Measurements from ENCODE around the gene TLR7.

Gene TLR7

GRCh38 chrX:12891915-12892506 is 25.1 kb downstream of the TLR7 start:
- no peak for DNase-seq

- no peak for DNase-seq
Observed at GRCh38 chrX:12892716-12893115, 25.8 kb downstream of the TLR7 start.

- DNase-seq: peak; percentile 33
Observed at GRCh38 chrX:12894074-12895030, 27.5 kb downstream of the TLR7 start.

- DNase-seq: no peak
Observed at GRCh38 chrX:12895866-12896265, 29.0 kb downstream of the TLR7 start.

DNA sequence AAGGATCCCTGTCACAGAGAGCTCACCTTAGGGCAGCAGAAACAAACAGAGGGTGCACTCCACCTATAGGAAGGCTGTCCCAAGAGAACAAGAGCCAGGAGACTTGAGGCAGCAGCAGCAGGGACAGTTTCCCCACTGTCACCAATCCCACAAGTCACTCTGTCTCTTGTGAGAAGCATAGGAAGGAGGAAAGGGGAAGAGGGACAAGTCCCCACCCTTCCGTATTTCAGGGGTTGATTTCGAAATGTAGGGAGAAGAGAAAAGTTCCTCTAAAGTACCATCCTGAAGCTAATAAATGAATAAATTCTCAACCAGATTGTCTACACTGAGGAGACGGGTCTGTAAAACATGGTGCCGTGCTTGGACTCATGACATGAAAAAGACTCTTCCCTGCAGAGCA is 30.1 kb downstream of the TLR7 start:
- no peak for DNase-seq

GRCh38 chrX:12898073-12898472 is 31.2 kb downstream of the TLR7 start:
- no peak for DNase-seq

DNA sequence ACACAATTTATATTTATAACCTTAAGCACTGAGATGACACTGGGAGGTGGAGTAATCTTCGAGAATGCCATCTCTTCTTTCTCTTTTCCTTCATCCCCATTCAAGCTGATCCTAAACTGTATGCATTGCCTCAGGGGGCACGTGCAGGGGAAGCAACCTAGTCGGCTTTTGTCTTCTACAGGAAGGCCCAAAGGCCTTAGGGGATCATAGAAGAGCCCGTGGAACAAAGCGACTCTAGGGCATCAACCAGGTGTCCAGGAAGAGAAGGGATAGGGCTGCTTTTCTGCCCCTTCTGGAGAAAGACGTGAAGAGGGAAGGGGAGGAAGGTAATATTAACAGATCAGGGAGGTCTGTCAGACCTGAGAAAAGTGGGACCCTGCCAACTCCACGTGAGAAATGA is 32.6 kb downstream of the TLR7 start:
- DNase-seq: no peak

DNA sequence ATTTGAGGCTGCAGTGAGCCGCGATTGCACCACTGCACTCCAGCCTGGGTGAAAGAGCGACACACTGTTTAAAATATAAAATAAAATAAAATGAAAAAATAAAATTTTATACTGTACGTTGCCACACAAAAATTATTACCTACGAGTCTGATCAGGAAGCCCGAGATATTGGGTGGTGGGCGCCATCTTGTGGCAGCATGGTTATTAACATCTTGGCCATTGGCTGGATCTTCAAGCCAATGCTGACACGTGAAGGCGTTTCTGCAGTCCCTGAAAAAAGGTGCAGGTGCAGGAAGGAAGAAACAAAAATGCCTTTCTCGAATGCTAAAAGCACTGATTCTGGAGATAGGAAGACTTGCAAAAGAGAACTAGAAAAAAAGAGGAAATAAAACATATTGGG is 34.6 kb downstream of the TLR7 start:
- peak; percentile 52 for DNase-seq

DNA sequence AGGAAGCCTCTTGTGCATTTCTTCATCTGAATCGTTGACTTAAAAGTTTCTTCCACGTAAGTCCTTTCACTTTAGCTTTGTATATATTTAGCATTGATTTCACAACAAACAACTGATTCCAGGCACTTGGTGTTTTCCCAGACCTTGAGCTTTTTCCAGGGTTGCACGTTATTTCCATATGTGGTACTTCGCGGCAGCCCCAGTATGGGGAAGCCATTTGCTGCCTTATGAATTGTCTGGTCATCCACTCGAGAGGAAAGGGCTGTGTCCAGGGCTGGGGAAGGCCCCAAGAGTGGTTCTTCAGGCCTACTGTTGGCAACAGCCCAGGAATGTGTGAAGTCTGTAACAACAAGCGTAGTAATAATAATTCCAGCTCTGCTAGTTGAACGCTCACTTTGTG is 36.8 kb downstream of the TLR7 start:
- no peak for DNase-seq

DNA sequence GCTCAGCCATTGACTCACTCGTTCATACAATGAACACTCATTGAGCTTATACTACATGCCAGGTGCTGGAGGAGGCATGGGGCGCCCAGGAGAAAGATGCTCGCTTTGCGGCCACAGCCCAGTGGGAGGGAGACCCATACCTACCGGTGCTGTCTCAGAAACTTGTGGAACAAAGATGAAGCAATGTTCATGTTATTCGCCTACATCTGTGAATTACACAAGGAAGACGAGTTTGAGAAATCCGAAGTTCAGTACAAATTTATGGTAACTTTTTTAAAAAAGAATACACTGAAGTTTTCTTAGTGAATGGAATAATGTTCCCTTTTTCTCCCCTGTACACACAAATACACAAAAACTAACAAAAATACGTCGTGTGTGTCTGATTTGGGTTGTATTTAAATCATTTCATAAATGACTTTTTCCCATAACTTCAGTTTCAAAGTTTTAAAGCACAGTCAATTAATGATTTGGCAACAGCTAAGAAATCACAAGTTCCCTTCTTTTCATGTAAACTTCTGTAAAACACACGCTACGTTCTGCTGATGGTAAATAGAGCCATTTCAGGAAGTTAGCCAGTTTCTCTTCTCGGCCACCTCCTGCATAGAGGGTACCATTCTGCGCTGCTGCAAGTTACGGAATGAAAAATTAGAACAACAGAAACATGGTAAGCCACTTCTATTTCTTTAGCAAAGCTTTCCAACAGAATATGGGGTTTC is 39.3 kb downstream of the TLR7 start, which contains the start of gene TLR8:
Gene TLR8 (plus strand): TSS at position 575 of the 716 bp plus-strand sequence. CDS start 87 bp downstream, at position 662.
- no peak for DNase-seq

GRCh38 chrX:12910423-12911121 is 43.7 kb downstream of the TLR7 start:
- no peak for DNase-seq

- no peak for DNase-seq
Observed at GRCh38 chrX:12911122-12911470, 44.2 kb downstream of the TLR7 start.

GRCh38 chrX:12912791-12913482 is 46.1 kb downstream of the TLR7 start:
- no peak for DNase-seq

DNA sequence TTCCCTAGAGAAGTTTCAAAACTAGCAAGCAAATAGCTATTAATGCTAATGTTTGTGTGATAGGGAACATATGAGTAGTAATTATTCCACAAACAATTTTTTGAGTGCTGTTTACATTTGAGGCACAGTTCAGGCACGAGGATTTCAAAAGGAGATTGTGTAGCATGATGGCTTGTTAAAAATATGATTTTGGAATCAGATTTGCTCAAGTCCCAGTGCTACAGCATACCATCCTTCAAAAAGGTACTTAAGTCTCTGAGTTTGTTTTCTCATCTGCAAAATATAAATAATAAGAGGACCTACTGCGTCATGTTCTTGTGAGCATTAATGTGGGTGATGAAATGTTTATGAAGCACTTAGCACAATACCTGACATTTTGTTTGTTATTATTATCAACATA is 50.9 kb downstream of the TLR7 start:
- DNase-seq: no peak

DNA sequence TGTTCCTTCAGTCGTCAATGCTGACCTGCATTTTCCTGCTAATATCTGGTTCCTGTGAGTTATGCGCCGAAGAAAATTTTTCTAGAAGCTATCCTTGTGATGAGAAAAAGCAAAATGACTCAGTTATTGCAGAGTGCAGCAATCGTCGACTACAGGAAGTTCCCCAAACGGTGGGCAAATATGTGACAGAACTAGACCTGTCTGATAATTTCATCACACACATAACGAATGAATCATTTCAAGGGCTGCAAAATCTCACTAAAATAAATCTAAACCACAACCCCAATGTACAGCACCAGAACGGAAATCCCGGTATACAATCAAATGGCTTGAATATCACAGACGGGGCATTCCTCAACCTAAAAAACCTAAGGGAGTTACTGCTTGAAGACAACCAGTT is 52.2 kb downstream of the TLR7 start:
- peak; percentile 3 for DNase-seq

DNA sequence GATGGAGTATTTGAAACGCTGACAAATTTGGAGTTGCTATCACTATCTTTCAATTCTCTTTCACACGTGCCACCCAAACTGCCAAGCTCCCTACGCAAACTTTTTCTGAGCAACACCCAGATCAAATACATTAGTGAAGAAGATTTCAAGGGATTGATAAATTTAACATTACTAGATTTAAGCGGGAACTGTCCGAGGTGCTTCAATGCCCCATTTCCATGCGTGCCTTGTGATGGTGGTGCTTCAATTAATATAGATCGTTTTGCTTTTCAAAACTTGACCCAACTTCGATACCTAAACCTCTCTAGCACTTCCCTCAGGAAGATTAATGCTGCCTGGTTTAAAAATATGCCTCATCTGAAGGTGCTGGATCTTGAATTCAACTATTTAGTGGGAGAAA is 52.7 kb downstream of the TLR7 start:
- DNase-seq: no peak

DNA sequence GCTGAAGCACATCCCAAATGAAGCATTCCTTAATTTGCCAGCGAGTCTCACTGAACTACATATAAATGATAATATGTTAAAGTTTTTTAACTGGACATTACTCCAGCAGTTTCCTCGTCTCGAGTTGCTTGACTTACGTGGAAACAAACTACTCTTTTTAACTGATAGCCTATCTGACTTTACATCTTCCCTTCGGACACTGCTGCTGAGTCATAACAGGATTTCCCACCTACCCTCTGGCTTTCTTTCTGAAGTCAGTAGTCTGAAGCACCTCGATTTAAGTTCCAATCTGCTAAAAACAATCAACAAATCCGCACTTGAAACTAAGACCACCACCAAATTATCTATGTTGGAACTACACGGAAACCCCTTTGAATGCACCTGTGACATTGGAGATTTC is 54.1 kb downstream of the TLR7 start:
- DNase-seq: no peak

DNA sequence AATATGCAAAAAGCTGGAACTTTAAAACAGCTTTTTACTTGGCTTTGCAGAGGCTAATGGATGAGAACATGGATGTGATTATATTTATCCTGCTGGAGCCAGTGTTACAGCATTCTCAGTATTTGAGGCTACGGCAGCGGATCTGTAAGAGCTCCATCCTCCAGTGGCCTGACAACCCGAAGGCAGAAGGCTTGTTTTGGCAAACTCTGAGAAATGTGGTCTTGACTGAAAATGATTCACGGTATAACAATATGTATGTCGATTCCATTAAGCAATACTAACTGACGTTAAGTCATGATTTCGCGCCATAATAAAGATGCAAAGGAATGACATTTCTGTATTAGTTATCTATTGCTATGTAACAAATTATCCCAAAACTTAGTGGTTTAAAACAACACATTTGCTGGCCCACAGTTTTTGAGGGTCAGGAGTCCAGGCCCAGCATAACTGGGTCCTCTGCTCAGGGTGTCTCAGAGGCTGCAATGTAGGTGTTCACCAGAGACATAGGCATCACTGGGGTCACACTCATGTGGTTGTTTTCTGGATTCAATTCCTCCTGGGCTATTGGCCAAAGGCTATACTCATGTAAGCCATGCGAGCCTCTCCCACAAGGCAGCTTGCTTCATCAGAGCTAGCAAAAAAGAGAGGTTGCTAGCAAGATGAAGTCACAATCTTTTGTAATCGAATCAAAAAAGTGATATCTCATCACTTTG is 55.2 kb downstream of the TLR7 start:
- no peak for DNase-seq

DNA sequence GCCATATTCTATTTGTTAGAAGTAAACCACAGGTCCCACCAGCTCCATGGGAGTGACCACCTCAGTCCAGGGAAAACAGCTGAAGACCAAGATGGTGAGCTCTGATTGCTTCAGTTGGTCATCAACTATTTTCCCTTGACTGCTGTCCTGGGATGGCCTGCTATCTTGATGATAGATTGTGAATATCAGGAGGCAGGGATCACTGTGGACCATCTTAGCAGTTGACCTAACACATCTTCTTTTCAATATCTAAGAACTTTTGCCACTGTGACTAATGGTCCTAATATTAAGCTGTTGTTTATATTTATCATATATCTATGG is 55.7 kb downstream of the TLR7 start:
- DNase-seq: no peak

GRCh38 chrX:12929701-12930100 is 62.8 kb downstream of the TLR7 start:
- DNase-seq: no peak

DNA sequence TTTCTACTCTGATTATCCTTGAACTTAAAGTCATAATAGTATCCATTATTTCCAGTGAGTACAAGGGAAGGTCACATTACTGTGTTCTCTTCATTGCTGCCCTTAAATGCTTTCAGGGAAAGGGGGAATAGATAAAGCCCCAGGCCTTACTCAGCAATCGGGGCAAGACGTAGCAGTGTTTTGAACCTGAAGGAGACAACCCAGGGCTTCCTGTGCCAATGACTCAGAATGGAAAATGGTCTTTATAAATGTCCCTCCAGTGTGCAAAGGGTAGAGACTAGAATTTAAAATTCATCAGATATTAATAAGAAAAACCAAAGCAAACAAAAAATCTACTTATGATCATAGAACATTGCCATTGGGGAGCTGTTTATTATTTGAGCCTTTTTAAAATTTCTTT is 63.3 kb downstream of the TLR7 start:
- DNase-seq: no peak

DNA sequence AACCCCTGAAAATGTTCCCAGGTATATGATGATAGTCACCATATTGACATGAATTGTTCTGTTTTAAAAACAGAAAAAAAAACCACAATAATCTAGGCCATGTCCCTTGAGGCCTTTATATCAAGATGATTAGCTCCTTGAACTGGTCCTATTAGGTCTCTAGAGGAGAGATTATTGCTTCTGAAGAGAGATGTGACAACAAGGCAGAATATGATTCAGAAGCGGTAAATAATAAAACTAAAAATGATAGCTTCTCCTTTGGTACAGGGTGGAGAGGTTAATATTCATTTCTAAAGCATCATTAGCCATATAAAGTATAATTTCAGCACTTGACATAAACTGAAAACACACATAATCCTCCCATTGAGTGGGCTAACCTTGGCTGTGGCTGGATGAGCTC is 65.4 kb downstream of the TLR7 start:
- no peak for DNase-seq

Data from CD4-positive, alpha-beta T cell treated with Interleukin-4 for 4 hours (primary cell).